HS-5 (cell line): Measurements from ENCODE around the gene DDIT4L.
"Not testable (repeated sequence)": the region's sequence is repeated elsewhere in the genome, so short reads cannot be mapped to it uniquely, and the experiment has no call there.

Experiments
- DNase-seq: peaks from one replicate; pipeline ENCODE4 v3.0.0-alpha.2; 2012; ENCODE audit warnings: low read depth

Gene DDIT4L

DNA sequence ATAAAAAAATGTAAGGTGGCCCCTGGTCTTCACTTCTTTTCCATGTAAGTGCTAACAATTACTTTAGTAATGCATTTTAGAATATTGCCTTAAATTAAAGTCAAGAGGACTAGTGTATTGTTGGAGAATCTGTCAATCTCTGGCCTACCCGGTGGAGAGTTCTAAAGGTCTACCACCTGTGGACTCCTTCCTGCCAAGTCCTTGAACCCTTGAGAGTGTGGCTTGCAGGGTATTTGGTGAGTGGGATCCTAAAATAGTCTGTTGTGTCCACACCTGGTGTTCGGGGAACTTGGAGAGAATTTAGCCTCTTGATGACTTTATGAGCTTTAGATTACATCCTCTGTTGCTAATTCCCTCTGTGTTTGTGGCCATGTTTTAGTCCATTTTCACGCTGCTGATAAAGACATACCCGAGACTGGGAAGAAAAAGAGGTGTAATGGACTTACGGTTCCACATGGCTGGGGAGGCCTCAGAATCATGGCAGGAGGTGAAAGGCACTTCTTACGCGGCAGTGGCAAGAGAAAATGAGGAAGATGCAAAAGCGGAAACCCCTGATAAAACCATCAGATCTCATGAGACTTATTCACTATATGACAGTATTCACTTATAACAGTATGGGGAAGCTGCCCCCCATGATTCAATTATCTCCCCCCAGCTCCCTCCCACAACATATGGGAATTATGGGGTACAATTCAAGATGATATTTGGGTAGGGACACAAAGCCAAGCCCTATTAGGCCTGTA is 23.8 kb downstream of the DDIT4L start:
- no peak for DNase-seq

DNA sequence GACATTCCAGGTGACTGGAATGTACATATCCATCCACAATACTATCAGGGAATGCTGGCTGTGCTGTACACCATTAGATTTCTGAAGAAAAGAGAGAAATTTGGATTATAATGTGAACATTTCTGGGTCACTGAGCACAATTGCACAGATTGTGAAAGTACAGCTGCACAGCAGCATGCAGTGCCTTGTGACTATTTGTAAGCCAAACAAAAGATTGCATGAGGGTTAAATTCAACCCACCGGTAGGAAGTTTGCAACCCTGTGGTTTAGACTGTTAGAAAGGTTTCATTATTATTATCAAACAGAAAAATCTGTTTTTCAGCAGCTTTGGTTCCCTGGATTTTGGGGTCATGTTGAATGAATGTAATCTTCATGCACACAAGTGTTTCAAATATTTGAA is 24.5 kb downstream of the DDIT4L start:
- no peak for DNase-seq

DNA sequence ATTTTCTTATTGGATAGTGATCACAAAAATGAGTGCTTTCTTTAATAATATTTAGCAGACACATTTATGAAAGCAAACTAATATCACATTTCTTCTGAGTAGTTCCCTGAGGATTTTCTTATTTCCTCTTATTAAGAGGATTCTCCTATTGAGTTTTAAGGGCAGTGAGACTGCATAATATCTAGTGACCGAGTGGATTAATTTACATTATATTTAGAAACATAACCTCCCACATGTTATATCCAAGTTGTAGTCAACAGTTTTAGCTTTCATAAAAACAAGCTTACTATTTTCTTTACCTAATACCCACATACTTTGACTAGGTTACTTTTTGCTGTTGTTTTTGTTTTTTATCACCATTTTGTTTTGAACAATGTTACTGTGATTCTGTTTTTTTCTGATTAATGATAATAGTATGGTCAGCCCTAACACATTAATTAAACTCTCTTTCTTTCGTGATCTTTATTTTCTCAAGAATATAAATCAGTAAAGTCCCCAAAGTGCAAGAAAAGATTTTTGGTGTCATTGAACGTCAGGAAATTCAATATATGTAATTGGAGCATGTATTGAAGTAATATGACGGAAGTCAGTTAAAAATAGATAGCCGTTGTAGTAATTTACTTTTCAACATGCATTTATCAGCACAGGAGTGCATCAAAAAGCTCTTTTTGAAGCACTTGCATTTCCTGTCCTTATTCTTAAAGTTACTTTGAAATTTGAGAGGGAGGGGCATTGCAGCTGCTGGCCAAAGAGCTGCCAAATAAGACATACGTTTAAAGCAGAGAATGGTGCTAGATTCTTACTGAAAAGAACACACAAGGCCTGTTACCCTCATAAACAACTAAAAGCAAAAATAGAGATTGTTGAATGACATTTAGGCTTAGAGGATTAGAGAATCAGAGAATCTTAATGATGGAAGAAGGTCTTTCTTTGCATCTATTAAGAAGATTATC is 25.2 kb downstream of the DDIT4L start:
- no peak for DNase-seq

DNA sequence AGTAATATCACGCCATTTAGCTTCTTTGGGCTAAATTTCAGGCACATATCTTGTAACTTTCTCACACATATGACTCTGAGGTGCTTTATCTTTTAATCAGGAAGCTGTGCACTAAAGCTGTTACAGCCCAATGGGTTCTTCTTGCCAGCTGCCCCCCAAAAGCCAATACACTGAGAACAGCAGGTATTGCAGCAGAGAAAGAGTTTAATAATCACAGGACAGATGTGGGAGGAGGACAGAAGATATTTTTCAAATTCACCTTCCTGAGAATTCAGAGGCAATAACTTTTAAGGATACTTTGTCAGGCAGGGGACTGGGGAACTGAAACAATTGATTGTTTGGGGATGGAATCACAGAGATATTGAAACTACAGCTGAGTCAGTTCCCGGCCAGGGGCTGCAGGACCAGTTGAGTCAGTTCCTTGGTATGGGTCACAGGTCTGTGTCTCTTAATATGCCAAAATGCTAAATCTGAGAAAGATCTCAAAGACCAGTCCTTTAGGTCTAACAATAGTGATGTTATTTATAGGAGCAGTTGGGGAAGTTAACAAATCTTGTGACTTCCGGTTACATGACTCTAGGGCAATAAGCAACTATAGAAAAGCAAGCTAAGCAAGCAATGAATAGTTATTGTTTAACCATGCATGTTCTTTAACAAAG is 28.1 kb downstream of the DDIT4L start:
- no peak for DNase-seq

DNA sequence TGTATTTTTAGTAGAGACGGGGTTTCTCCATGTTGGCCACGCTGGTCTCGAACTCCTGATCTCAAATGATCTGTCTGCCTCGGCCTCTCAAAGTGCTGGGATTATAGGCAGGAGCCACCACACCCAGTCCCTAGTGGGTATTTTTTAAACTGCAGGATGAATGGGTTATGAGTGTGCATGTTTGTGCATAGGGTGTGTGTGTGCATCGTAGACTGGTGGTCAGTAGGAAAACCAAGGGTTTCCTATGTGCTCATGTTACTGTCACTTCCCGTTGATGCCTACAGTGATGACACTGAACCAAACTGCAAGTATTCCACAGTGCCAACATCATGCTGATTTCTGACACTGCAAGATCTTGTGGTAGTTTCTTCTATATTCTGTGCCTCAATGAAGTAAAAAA is 41.1 kb downstream of the DDIT4L start:
- no peak for DNase-seq

DNA sequence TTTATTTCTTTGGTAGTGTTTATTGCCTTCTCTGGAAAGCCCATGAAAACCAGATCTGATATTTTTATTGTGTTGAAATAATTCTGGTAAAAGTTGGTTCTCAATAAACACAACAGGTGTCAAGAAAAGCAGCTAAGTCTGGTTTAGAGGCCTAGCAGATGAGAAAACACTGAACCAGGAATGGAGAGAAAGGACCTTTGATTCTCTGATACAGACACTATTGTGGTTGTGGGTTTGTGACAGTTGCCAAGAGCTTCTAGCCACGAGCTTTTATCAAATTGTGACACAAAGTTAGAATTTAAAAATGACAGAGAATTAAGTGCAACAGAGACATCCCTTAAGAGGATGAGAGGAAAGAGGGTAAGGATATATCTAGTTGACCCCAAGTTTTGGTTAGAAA is 42.6 kb downstream of the DDIT4L start:
- no peak for DNase-seq

DNA sequence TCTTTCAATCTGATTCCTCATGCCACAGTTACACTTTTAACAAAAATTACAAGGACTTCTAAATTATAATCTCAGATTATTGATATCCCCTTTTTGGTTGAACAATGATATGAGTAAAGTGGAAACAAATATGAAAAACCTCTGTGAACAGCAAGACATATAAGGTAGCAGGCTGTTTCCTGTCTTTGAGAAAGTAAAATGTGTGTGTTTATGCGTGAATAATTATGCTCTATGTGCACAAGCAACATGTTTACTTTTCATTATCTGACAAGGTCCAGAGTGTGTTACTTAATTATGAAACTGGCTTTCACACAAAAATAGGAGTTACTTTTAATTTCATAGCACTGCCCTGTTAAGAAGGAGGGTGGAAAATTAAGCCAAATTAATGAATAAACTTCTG is 43.1 kb downstream of the DDIT4L start:
- no peak for DNase-seq

DNA sequence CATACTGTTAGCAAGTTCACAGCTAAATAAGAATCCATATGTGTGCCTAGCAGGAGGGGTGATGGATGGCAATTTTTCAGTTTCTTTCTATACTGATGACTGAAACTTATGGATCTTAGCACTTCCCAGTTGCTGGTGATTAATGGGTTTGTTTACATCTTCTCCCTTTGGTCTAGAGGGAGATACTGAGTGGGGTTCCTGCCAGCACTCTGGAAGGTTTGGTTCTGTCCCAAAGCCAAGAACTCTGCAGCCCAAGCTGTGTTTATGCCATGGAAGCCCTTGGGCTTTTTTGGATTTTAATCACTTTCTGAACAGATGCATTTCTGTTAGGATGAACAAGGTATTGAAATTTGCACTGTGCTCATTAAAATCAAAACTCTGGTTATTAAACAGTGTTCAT is 43.5 kb downstream of the DDIT4L start:
- DNase-seq = no peak

DNA sequence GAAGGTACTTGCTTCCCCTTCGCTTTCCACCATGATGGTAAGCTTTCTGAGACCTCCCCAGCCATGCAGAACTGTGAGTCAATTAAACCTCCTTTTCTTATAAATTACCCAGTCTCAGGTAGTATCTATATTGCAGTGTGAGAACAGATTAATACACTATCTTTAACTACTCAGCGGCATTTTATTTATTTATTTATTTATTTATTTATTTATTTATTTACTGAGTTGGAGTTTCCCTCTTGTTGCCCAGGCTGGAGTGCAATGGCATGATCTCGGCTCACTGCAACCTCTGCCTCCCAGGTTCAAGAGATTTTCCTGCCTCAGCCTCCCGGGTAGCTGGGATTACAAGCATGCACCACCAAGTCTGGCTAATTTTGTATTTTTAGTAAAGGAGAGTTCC is 52.9 kb downstream of the DDIT4L start:
- DNase-seq = not testable (repeated sequence)
